ENCODE results near the gene NDUFS6. TPM values are rescaled to one million over a fixed set of nuclear protein-coding genes. Genes with fewer than 3 reads are reported as not detected.

The NDUFS6 gene
- total RNA-seq, 1 donor from 2014 or later: 26.4 TPM

- DNase-seq (ENCODE audit: low spot score): no peak
Measured at GRCh38 chr5:1845696-1846095, 44.5 kb downstream of the NDUFS6 start.

- no peak for DNase-seq (ENCODE audit: low spot score)
Measured at GRCh38 chr5:1846583-1846982, 45.4 kb downstream of the NDUFS6 start.

DNA sequence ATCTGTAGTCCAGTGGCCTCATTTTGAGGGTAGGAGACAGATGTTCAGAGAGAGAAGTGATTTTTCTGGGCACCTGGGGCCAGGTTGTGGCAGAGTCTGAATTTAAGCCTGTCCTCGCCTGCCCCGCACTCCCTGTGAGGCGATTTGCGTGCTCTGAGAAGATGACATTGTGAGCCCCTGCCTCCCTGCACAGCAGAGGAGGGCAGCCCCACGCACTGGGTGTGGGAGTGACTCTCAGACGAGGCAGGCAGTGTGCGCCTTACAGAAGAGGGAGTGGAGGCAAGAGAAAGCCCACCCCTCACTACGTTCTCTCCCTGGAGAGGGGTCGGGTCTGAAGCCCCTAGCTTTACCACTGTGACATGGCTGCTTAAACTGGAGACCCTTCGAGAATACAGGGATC, 45.8 kb downstream of the NDUFS6 start:
- DNase-seq (ENCODE audit: low spot score): no peak

DNA sequence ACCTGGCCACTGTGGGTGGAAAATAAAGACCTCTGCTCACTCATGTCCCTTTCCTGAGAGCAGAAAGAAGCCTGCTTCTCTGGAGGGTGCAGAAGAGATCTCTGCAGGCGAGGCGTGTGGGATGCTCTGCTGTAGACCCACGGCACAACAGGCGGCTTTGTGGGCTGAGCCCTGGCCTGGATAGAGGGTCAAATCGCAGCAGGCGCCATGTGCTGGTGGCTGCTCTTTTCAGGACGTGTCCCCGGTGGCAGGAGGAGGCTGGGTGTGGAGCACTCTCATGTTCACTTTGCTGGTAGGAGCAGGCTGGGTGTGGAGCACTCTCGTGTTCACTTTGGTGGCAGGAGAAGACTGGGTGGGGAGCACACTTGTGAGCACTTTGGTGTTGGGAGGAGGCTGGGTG, 46.4 kb downstream of the NDUFS6 start:
- DNase-seq (ENCODE audit: low spot score): no peak

DNA sequence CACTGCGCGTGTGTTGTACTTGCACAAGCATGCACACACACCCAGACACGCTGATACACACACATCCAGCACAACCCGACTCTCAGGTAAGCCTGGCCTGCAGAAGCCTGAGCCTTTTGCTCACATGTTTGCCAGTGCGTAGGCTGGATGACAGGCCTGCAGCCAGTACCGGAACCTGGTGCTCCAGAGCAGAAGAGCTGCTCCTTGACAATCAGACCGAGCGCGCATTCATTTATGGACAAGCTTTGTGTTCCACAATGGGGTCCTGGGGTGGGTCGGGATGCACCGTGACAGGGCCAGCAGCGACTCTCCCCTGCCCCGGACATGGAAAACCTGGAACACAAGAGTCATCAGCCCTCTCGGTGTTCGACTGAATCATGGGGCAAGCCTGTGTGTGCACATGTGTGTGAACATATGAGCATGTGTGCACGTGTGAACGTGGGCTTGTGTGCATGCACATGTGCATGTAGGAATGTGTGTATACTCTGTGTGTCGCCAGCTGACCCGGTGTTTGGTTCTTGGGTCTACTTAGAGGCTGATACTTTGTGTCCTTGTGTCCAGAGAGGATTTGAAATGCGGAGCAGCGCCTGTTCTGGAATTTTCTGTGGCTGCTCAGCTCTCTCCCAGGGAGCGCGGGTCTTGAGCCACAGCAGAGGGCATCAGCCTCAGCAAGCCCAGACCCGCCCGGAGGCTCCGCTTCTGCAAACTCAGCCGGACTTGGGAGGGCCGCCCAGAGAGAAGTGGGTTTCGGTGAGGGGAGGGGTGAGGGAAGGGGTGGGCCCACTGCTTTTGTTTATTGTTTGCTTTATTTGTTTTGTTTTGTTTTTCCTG, 49.3 kb downstream of the NDUFS6 start:
- DNase-seq (ENCODE audit: low spot score): no peak

DNA sequence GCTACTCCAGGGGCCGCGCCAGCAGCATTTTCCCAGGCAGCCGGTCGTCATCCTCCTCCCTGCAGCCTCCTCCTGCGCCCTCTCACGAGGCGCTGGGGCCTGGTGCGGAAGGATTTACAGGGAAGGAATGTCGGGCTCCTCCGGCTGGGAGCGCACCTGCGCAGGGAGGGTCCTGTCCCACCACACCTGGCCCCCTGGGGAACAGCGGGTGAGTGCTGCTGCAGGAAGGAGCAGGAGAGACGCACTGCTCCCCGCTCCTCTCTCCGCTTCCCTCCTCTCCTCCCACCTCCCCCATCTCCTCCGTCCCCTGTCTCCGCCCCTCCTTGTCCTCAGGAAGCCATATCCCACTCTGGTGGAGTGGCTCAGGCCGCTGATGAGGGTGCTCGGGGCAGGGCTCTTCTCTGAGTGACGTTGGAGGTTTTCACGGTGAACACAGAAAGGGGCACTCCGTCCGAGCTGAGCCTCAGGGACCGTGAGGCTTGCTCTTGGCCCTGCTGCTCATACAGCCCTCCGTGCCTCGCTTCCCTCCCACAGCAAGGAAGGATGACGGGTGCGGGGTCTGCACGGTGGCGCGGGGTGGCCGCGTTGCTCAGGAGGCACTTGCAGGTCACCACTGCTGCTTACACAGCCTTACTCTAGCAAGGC, 50.2 kb downstream of the NDUFS6 start:
- no peak for DNase-seq (ENCODE audit: low spot score)

- DNase-seq (ENCODE audit: low spot score): no peak
Measured at GRCh38 chr5:1852324-1852947, 51.2 kb downstream of the NDUFS6 start.

DNA sequence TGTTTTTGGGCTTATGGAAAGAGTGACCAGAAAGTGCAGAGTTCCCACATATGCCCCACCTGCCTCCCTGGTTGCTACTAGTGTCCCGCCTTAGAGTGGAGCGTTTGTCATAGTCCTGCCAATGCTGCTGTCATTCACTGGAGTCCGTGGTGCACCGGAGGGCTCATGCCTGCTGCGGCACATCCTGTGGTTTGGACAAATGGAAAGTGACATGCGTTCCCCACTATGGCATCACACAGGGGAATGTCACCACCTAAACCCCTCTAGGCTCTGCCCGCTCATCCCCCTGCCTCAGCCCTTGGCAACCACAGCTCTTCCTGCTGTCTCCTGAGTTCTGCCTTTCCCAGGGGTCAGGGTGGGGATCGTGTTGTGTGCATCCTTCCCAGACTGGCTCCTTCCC, 52.3 kb downstream of the NDUFS6 start:
- DNase-seq (ENCODE audit: low spot score): no peak

- DNase-seq (ENCODE audit: low spot score): no peak
Measured at GRCh38 chr5:1855075-1855474, 53.9 kb downstream of the NDUFS6 start.

DNA sequence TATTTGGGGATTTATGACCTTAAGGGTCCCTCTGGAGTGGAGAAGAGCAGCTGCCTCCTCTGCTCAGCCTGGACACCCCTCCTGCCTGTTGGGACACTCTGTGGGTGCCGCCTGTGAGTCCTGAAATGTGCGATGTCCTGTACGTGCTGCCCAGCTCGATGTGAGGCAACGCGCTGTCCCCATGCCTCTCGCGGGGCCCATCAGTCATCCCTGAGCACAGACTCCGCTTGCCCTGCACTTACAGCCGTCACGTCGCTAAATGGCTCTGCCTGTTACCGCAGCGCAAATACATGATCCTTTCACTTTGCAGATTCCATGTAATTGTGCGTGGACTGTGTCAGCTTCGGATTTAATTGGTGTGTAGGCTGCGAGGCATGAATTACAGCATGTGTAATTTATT, 54.4 kb downstream of the NDUFS6 start:
- no peak for DNase-seq (ENCODE audit: low spot score)

- DNase-seq (ENCODE audit: low spot score): no peak
Measured at GRCh38 chr5:1856596-1857255, 55.5 kb downstream of the NDUFS6 start.

DNA sequence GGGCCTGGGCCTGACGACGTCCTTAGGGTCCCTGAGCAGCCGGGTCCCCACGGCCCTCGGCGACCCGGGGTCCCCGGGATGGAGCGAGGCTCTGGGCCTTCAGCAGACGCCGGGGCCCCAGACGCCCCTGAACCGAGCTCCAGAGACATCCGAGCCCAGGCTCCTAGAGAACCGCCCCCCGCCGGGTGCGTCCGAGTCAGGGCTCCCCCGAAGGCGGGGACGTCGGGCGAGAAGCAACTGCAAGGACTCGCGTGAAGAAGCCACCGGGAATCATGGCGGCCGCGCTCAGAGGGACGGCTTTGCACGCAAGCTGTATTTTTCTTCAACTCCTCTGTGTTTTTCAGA, 56.0 kb downstream of the NDUFS6 start:
- no peak for DNase-seq (ENCODE audit: low spot score)

- DNase-seq (ENCODE audit: low spot score): no peak
Measured at GRCh38 chr5:1858436-1858835, 57.2 kb downstream of the NDUFS6 start.

- no peak for DNase-seq (ENCODE audit: low spot score)
Measured at GRCh38 chr5:1859099-1859498, 57.9 kb downstream of the NDUFS6 start.

- no peak for DNase-seq (ENCODE audit: low spot score)
Measured at GRCh38 chr5:1860021-1860610, 58.9 kb downstream of the NDUFS6 start.

- DNase-seq (ENCODE audit: low spot score): no peak
Measured at GRCh38 chr5:1860949-1861348, 59.7 kb downstream of the NDUFS6 start.

- no peak for DNase-seq (ENCODE audit: low spot score)
Measured at GRCh38 chr5:1864896-1865440, 63.8 kb downstream of the NDUFS6 start.

- no peak for DNase-seq (ENCODE audit: low spot score)
Measured at GRCh38 chr5:1865486-1865885, 64.3 kb downstream of the NDUFS6 start.
